ENCODE measurements around the gene OVOL2.

- TF ChIP-seq CTCF (IDR thresholded peaks at IDR 0.05; ENCODE audit: insufficient read depth, low read length, poor library complexity, severe bottlenecking) (peak; percentile 92), EZH2phosphoT487 (conservative IDR thresholded peaks at IDR 0.05; ENCODE audit: low read length) (no peak)
Measured at GRCh38 chr20:17995967-17996819, 61.5 kb downstream of the OVOL2 start.

All from SU-DHL-6 (cell line).